ENCODE results near the gene MGLL. TPM values are rescaled to one million over a fixed set of nuclear protein-coding genes. Genes with fewer than 3 reads are reported as not detected.

MGLL gene
- total and polyA plus RNA-seq, 12 donors = 1.9 to 48.1 (median 33.3) TPM

DNA sequence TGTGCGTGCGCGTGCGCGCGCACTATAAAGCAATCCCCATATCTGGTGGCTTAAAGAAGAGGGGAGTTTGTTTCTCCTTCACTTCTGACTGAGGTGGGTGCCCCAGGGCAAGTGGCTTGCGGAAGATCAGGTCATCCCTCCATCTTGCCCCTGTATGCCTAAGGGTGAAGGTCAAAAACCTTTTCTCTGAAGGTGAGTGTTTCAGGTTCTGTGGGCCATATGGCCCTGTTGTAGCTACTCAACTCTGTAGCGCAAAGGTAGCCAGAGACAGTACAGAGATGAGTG is 144.1 kb downstream of the MGLL start:
- DNase-seq = peak in 2 of 7 donors; percentile 2 to 4
- Histone ChIP-seq H3K9me3 (replicated peaks in 1 of 3) (no peaks in the 10 kb centered on the region), H3K27ac (no peak overlapping the region), H3K4me1 (replicated peaks in 1 of 2) (peaks cover 8 to 12% of the 10 kb centered on the region in 2 donors), H3K36me3 (replicated peaks in 1 of 2) (peaks cover 0 to 27% of the 10 kb centered on the region in 2 donors), H3K4me3 (no peak overlapping the region), H3K27me3 (no peaks in the 10 kb centered on the region)
- WGBS, 4 donors = 93 to 97% (median 95%) methylated on average over 7 to 8 of the region's 8 CpGs
- intact Hi-C loops (cut with DNase I) = no loop called here
- TF ChIP-seq POLR2A (IDR thresholded peaks at IDR 0.05) = no peak
- TF ChIP-seq, protein P1, sequence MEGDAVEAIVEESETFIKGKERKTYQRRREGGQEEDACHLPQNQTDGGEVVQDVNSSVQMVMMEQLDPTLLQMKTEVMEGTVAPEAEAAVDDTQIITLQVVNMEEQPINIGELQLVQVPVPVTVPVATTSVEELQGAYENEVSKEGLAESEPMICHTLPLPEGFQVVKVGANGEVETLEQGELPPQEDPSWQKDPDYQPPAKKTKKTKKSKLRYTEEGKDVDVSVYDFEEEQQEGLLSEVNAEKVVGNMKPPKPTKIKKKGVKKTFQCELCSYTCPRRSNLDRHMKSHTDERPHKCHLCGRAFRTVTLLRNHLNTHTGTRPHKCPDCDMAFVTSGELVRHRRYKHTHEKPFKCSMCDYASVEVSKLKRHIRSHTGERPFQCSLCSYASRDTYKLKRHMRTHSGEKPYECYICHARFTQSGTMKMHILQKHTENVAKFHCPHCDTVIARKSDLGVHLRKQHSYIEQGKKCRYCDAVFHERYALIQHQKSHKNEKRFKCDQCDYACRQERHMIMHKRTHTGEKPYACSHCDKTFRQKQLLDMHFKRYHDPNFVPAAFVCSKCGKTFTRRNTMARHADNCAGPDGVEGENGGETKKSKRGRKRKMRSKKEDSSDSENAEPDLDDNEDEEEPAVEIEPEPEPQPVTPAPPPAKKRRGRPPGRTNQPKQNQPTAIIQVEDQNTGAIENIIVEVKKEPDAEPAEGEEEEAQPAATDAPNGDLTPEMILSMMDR (IDR thresholded peaks at IDR 0.05) = no peak

DNA sequence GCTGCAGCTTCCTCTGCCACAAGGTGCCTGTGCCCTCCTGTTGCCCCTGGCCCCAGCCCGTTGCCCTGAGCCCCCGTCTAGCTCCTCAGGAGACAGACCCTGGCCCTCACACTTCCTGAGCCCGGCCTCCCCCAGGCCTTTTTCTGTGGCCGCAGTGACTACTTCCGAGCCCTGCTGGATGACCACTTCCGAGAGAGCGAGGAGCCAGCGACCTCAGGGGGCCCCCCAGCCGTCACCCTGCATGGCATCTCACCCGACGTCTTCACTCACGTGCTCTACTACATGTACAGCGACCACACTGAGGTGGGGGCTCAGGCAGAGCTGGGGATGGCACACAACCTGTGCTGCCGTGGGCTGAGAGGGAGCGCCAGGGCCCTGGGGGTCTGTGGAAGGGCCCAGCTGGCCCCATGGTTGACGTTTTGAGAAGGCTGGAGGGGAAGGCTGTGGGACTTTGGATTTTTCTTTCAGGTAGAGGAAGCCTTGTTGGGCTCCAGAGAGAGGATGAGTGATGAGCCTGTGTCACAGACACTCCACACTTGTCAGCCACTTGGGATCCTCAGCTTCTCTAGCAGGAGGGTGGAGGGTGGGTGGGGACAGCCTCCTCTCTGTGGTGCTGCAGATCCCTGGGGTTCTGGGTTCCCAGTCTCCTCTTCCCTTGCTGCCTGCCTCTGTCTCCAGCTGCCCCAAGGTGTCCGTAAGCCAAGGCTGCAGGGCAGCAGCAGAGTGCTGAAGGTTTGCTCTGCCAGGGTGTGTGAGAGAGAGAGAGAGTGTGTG is 144.6 kb downstream of the MGLL start:
- no peak overlapping the region for H3K27ac ChIP-seq
- 90 to 93% (median 91%) methylated on average over 4 to 17 of the region's 17 CpGs for WGBS, 4 donors
- H3K4me3 ChIP-seq = no peak overlapping the region
- TF ChIP-seq, protein P1 (IDR thresholded peaks at IDR 0.05) = no peak
- no peak for TF ChIP-seq POLR2A (IDR thresholded peaks at IDR 0.05)
- peaks cover 8 to 12% of the 10 kb centered on the region in 2 donors for H3K4me1 ChIP-seq (replicated peaks in 1 of 2)
- no peaks in the 10 kb centered on the region for H3K9me3 ChIP-seq (replicated peaks in 1 of 3)
- intact Hi-C loops (cut with DNase I) = no loop called here
- peaks cover 0 to 27% of the 10 kb centered on the region in 2 donors for H3K36me3 ChIP-seq (replicated peaks in 1 of 2)
- H3K27me3 ChIP-seq = no peaks in the 10 kb centered on the region
- peak in 6 of 7 donors; percentile 3 to 38 (median 12) for DNase-seq

DNA sequence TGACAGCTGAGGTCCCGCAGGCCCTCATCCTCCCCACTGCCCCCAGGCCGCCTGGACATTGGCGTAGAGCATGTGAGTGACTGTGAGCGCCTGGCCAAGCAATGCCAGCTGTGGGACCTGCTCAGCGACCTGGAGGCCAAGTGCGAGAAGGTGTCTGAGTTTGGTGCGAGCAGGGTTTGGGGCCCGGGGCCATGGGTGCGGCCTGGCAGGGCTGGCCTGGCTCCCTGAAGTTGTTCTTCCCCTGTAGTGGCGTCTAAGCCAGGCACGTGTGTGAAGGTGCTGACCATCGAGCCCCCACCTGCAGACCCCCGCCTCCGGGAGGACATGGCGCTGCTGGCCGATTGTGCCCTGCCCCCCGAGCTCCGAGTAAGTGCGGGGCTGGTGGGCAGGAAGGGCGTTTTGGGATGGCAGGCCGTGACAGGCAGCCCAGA is 145.4 kb downstream of the MGLL start:
- H3K36me3 ChIP-seq (replicated peaks in 1 of 2) = peaks cover 0 to 27% of the 10 kb centered on the region in 2 donors

DNA sequence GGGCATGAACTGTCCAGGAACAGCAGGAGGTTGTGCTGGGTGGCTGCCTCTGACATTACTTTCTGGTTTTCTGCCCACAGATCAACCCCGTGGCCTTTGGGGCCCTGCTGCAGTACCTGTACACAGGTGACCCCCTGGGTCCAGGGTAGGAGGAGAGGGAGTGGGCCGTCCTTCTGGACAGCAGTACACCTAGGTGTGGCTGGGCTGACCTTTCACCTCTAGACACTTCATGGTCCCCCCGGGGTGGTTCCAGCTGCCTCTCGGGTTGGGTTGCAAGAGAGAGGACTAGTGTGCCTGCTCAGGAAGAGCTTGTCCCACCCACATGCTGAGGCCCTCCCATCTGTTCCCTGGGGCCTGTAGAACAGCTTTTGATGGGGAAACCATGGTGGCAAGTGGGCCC is 145.9 kb downstream of the MGLL start:
- H3K27ac ChIP-seq = no peak overlapping the region
- H3K9me3 ChIP-seq (replicated peaks in 1 of 3) = no peaks in the 10 kb centered on the region
- no peaks in the 10 kb centered on the region for H3K27me3 ChIP-seq
- peaks cover 0 to 27% of the 10 kb centered on the region in 2 donors for H3K36me3 ChIP-seq (replicated peaks in 1 of 2)
- no peak overlapping the region for H3K4me3 ChIP-seq
- DNase-seq = peak in 5 of 7 donors; percentile 5 to 36 (median 10)
- 76 to 86% (median 85%) methylated on average over 2 to 4 of the region's 4 CpGs; no CpG with 5 or more reads in 1 of the 4 donors for WGBS, 4 donors
- H3K4me1 ChIP-seq (replicated peaks in 1 of 2) = peaks cover 17 to 20% of the 10 kb centered on the region in 2 donors
- TF ChIP-seq, protein P1 (IDR thresholded peaks at IDR 0.05) = no peak
- no peak for TF ChIP-seq POLR2A (IDR thresholded peaks at IDR 0.05)
- intact Hi-C loops (cut with DNase I) = no loop called here

More for the DNA sequence above, 145.4 kb downstream of the MGLL start:
- Histone ChIP-seq H3K27ac (no peak overlapping the region), H3K9me3 (replicated peaks in 1 of 3) (no peaks in the 10 kb centered on the region), H3K4me3 (no peak overlapping the region), H3K4me1 (replicated peaks in 1 of 2) (peaks cover 12 to 15% of the 10 kb centered on the region in 2 donors), H3K27me3 (no peaks in the 10 kb centered on the region)
- intact Hi-C loops (cut with DNase I) = no loop called here
- TF ChIP-seq POLR2A (IDR thresholded peaks at IDR 0.05) = no peak
- TF ChIP-seq, protein P1 (IDR thresholded peaks at IDR 0.05) = no peak
- peak in 6 of 7 donors; percentile 5 to 48 (median 12) for DNase-seq
- WGBS, 4 donors = 93 to 95% (median 93%) methylated on average over 15 to 21 of the region's 21 CpGs
